ENCODE results near the gene GNAQ. TPM values are rescaled to one million over a fixed set of nuclear protein-coding genes. Genes with fewer than 3 reads are reported as not detected.

GNAQ gene
- polyA plus RNA-seq, 2 of the 4 experiments (the other 2 are of a cell fraction) = 17.9 to 60.0 TPM

- H3K4me1 ChIP-seq = peaks cover 28% of the 10 kb centered on the region; the same call in 2 of the 3 replicates
- POLR2A ChIA-PET = no interaction called here
- no peak overlapping the region for H3K4me2 ChIP-seq
- no peak for ATAC-seq
- CTCF ChIA-PET = interaction anchor here (0.9 to 1.0 kb wide), 2 partner anchors 8 to 25 kb away, joined by 3 read pairs; no protein-coding TSS in a partner anchor
- H3K27ac ChIP-seq = no peak overlapping the region
- no peaks in the 10 kb centered on the region for H3K9me3 ChIP-seq
- TF ChIP-seq MAFK (IDR thresholded peaks at IDR 0.05; ENCODE audit: partially characterized antibody) = no peak
- TF ChIP-seq, protein P1, sequence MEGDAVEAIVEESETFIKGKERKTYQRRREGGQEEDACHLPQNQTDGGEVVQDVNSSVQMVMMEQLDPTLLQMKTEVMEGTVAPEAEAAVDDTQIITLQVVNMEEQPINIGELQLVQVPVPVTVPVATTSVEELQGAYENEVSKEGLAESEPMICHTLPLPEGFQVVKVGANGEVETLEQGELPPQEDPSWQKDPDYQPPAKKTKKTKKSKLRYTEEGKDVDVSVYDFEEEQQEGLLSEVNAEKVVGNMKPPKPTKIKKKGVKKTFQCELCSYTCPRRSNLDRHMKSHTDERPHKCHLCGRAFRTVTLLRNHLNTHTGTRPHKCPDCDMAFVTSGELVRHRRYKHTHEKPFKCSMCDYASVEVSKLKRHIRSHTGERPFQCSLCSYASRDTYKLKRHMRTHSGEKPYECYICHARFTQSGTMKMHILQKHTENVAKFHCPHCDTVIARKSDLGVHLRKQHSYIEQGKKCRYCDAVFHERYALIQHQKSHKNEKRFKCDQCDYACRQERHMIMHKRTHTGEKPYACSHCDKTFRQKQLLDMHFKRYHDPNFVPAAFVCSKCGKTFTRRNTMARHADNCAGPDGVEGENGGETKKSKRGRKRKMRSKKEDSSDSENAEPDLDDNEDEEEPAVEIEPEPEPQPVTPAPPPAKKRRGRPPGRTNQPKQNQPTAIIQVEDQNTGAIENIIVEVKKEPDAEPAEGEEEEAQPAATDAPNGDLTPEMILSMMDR (IDR thresholded peaks at IDR 0.05) = no peak
- TF ChIP-seq HOXB13 (CRISPR knock-in tag; IDR thresholded peaks at IDR 0.05; ENCODE audit: low read depth) = no peak
- TF ChIP-seq, protein P2, sequence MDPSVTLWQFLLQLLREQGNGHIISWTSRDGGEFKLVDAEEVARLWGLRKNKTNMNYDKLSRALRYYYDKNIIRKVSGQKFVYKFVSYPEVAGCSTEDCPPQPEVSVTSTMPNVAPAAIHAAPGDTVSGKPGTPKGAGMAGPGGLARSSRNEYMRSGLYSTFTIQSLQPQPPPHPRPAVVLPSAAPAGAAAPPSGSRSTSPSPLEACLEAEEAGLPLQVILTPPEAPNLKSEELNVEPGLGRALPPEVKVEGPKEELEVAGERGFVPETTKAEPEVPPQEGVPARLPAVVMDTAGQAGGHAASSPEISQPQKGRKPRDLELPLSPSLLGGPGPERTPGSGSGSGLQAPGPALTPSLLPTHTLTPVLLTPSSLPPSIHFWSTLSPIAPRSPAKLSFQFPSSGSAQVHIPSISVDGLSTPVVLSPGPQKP (IDR thresholded peaks at IDR 0.05; ENCODE audit: low read depth, low read length) = no peak
- no peak for TF ChIP-seq SMC3 (IDR thresholded peaks at IDR 0.05)
- no peak for TF ChIP-seq BHLHE40 (IDR thresholded peaks at IDR 0.05; ENCODE audit: low read depth, low read length)
- TF ChIP-seq EHF (CRISPR knock-in tag; IDR thresholded peaks at IDR 0.05) = no peak
- no peak for TF ChIP-seq TFCP2L1 (CRISPR knock-in tag; IDR thresholded peaks at IDR 0.05)
- TF ChIP-seq ZFP36 (IDR thresholded peaks at IDR 0.05; ENCODE audit: borderline replicate concordance, partially characterized antibody) = no peak
- no peak for TF ChIP-seq PHF8 (IDR thresholded peaks at IDR 0.05; ENCODE audit: borderline replicate concordance, low read depth)
- TF ChIP-seq MAZ (IDR thresholded peaks at IDR 0.05; ENCODE audit: borderline replicate concordance, low read depth, low read length) = no peak
- no peak for TF ChIP-seq USF2 (IDR thresholded peaks at IDR 0.05)
- TF ChIP-seq ZSCAN20 (CRISPR knock-in tag; IDR thresholded peaks at IDR 0.05) = no peak
- no peak for TF ChIP-seq HEYL (CRISPR knock-in tag; IDR thresholded peaks at IDR 0.05)
- TF ChIP-seq NR3C1 (IDR thresholded peaks at IDR 0.05) = no peak
- TF ChIP-seq FOSL2 (IDR thresholded peaks at IDR 0.05) = no peak
- TF ChIP-seq FOSL2 (CRISPR knock-in tag; IDR thresholded peaks at IDR 0.05) = no peak
- no peak overlapping the region for H3K4me3 ChIP-seq
- no peak for DNase-seq (ENCODE audit: low read depth in 1 of 2, low spot score in 1 of 2)
- FAIRE-seq = no peak
Observed at GRCh38 chr9:78011049-78011448, 20.6 kb downstream of the GNAQ start.

- POLR2A ChIA-PET = interaction anchor here (0.6 kb wide), 1 partner anchor 843 kb away, joined by 3 read pairs; no protein-coding TSS in a partner anchor
- no peak overlapping the region for H3K4me3 ChIP-seq
- no peaks in the 10 kb centered on the region for H3K9me3 ChIP-seq
- CTCF ChIA-PET = interaction anchor here (0.9 to 1.0 kb wide), 2 partner anchors 9 to 26 kb away, joined by 3 read pairs; no protein-coding TSS in a partner anchor
- peaks cover 29% of the 10 kb centered on the region; the same call in 2 of the 3 replicates for H3K4me1 ChIP-seq
- H3K27ac ChIP-seq = no peak overlapping the region
- WGBS (ENCODE audit: missing lambda C conversion rate) = 73% methylated on average over 5 of the region's 5 CpGs
- ATAC-seq (no peak), FAIRE-seq (no peak), DNase-seq (ENCODE audit: low read depth in 1 of 2, low spot score in 1 of 2) (no peak)
- H3K4me2 ChIP-seq = no peak overlapping the region
- TF ChIP-seq, protein P3, sequence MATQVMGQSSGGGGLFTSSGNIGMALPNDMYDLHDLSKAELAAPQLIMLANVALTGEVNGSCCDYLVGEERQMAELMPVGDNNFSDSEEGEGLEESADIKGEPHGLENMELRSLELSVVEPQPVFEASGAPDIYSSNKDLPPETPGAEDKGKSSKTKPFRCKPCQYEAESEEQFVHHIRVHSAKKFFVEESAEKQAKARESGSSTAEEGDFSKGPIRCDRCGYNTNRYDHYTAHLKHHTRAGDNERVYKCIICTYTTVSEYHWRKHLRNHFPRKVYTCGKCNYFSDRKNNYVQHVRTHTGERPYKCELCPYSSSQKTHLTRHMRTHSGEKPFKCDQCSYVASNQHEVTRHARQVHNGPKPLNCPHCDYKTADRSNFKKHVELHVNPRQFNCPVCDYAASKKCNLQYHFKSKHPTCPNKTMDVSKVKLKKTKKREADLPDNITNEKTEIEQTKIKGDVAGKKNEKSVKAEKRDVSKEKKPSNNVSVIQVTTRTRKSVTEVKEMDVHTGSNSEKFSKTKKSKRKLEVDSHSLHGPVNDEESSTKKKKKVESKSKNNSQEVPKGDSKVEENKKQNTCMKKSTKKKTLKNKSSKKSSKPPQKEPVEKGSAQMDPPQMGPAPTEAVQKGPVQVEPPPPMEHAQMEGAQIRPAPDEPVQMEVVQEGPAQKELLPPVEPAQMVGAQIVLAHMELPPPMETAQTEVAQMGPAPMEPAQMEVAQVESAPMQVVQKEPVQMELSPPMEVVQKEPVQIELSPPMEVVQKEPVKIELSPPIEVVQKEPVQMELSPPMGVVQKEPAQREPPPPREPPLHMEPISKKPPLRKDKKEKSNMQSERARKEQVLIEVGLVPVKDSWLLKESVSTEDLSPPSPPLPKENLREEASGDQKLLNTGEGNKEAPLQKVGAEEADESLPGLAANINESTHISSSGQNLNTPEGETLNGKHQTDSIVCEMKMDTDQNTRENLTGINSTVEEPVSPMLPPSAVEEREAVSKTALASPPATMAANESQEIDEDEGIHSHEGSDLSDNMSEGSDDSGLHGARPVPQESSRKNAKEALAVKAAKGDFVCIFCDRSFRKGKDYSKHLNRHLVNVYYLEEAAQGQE (IDR thresholded peaks at IDR 0.05) = no peak
- TF ChIP-seq, protein P4, sequence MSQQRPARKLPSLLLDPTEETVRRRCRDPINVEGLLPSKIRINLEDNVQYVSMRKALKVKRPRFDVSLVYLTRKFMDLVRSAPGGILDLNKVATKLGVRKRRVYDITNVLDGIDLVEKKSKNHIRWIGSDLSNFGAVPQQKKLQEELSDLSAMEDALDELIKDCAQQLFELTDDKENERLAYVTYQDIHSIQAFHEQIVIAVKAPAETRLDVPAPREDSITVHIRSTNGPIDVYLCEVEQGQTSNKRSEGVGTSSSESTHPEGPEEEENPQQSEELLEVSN (IDR thresholded peaks at IDR 0.05; ENCODE audit: borderline replicate concordance, low read depth) = no peak
- TF ChIP-seq RAD21 (conservative IDR thresholded peaks at IDR 0.05 in 1 of 2, IDR thresholded peaks at IDR 0.05 in 1 of 2) (no peak), PBX3 (IDR thresholded peaks at IDR 0.05) (no peak), RNF2 (IDR thresholded peaks at IDR 0.05; ENCODE audit: borderline replicate concordance, low read depth) (no peak), EP300 (IDR thresholded peaks at IDR 0.05) (no peak), HMGXB4 (CRISPR knock-in tag; IDR thresholded peaks at IDR 0.05; ENCODE audit: borderline replicate concordance) (no peak), PHF8 (IDR thresholded peaks at IDR 0.05; ENCODE audit: borderline replicate concordance, low read depth) (no peak)
- TF ChIP-seq, protein P5, sequence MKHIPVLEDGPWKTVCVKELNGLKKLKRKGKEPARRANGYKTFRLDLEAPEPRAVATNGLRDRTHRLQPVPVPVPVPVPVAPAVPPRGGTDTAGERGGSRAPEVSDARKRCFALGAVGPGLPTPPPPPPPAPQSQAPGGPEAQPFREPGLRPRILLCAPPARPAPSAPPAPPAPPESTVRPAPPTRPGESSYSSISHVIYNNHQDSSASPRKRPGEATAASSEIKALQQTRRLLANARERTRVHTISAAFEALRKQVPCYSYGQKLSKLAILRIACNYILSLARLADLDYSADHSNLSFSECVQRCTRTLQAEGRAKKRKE (CRISPR knock-in tag; IDR thresholded peaks at IDR 0.05; ENCODE audit: low read depth) = no peak
Observed at GRCh38 chr9:78010445-78010844, 21.2 kb downstream of the GNAQ start.
